ENCODE data around the gene ARF3.

Gene ARF3

GRCh38 chr12:48929551-48929950 lies 27.7 kb downstream of the ARF3 start:
- Histone ChIP-seq H3K36me3 (ENCODE audit: insufficient read depth) (0 out of 2 replicates have a peak, but pooled peaks cover 2% of the 10 kb centered on the region), H3K79me2 (ENCODE audit: insufficient read depth, low read depth) (no peaks in the 10 kb centered on the region), H3K9ac (no peak overlapping the region)

GRCh38 chr12:48927261-48927660 lies 30.0 kb downstream of the ARF3 start:
- no peaks in the 10 kb centered on the region for H3K27me3 ChIP-seq (ENCODE audit: insufficient read depth, low read depth)
- no peak overlapping the region for H3K4me3 ChIP-seq (IDR thresholded peaks at IDR 0.05; ENCODE audit: insufficient read depth, low read depth, low read length)
- H3K36me3 ChIP-seq (ENCODE audit: insufficient read depth) = no peaks in the 10 kb centered on the region
- no peak overlapping the region for H3K27ac ChIP-seq
- H4K20me1 ChIP-seq (ENCODE audit: insufficient read depth) = no peaks in the 10 kb centered on the region
- H3K9ac ChIP-seq = no peak overlapping the region
- no peak overlapping the region for H3K4me2 ChIP-seq
- H2AFZ ChIP-seq (ENCODE audit: low read depth) = no peak overlapping the region
- no peak for TF ChIP-seq CTCF (conservative IDR thresholded peaks at IDR 0.05; ENCODE audit: low read depth, low read length)
- H3K79me2 ChIP-seq (ENCODE audit: insufficient read depth, low read depth) = no peaks in the 10 kb centered on the region
- peaks cover 28% of the 10 kb centered on the region for H3K4me1 ChIP-seq (ENCODE audit: low read depth, poor library complexity, severe bottlenecking)

More at GRCh38 chr12:48929551-48929950, 27.7 kb downstream of the ARF3 start:
- no peaks in the 10 kb centered on the region for H4K20me1 ChIP-seq (ENCODE audit: insufficient read depth)
- no peak overlapping the region for H3K4me2 ChIP-seq
- H3K4me3 ChIP-seq (IDR thresholded peaks at IDR 0.05; ENCODE audit: insufficient read depth, low read depth, low read length) = no peak overlapping the region
- H3K27ac ChIP-seq = no peak overlapping the region
- H3K4me1 ChIP-seq (ENCODE audit: low read depth, poor library complexity, severe bottlenecking) = peaks cover 27% of the 10 kb centered on the region
- no peak for TF ChIP-seq CTCF (conservative IDR thresholded peaks at IDR 0.05; ENCODE audit: low read depth, low read length)
- H2AFZ ChIP-seq (ENCODE audit: low read depth) = no peak overlapping the region
- no peaks in the 10 kb centered on the region for H3K27me3 ChIP-seq (ENCODE audit: insufficient read depth, low read depth)

- no peak within 1 kb of the TSS for H3K4me3 ChIP-seq (IDR thresholded peaks at IDR 0.05; ENCODE audit: insufficient read depth, low read depth, low read length)
These were observed 31.8 kb downstream of the ARF3 start, which contains the start of gene FKBP11 for GRCh38 chr12:48925304-48926011. FKBP11 (minus strand) TSS chr12:48925492; CDS start chr12:48925428, 64 bp downstream.

GRCh38 chr12:48924617-48925303 lies 32.5 kb downstream of the ARF3 start:
- Histone ChIP-seq H3K27ac (peak overlapping the region; percentile 85), H4K20me1 (ENCODE audit: insufficient read depth) (no peaks in the 10 kb centered on the region), H3K4me3 (IDR thresholded peaks at IDR 0.05; ENCODE audit: insufficient read depth, low read depth, low read length) (no peak overlapping the region), H3K4me2 (peak overlapping the region; percentile 86), H3K9ac (peak overlapping the region; percentile 100), H3K79me2 (ENCODE audit: insufficient read depth, low read depth) (no peaks in the 10 kb centered on the region), H2AFZ (ENCODE audit: low read depth) (peak overlapping the region; percentile 79), H3K27me3 (ENCODE audit: insufficient read depth, low read depth) (no peaks in the 10 kb centered on the region), H3K4me1 (ENCODE audit: low read depth, poor library complexity, severe bottlenecking) (peaks cover 28% of the 10 kb centered on the region), H3K36me3 (ENCODE audit: insufficient read depth) (no peaks in the 10 kb centered on the region)
- peak; percentile 55 for TF ChIP-seq CTCF (conservative IDR thresholded peaks at IDR 0.05; ENCODE audit: low read depth, low read length)

More at GRCh38 chr12:48925304-48926011, 31.8 kb downstream of the ARF3 start, which contains the start of gene FKBP11:
- no peak for TF ChIP-seq CTCF (conservative IDR thresholded peaks at IDR 0.05; ENCODE audit: low read depth, low read length)
- H3K36me3 ChIP-seq (ENCODE audit: insufficient read depth) = no peaks in the 10 kb centered on the region
- H3K9ac ChIP-seq = peak within 1 kb of the TSS; percentile 100
- no peaks in the 10 kb centered on the region for H3K79me2 ChIP-seq (ENCODE audit: insufficient read depth, low read depth)
- H3K27ac ChIP-seq = peak within 1 kb of the TSS; percentile 85
- H2AFZ ChIP-seq (ENCODE audit: low read depth) = peak within 1 kb of the TSS; percentile 79
- no peaks in the 10 kb centered on the region for H4K20me1 ChIP-seq (ENCODE audit: insufficient read depth)
- peaks cover 28% of the 10 kb centered on the region for H3K4me1 ChIP-seq (ENCODE audit: low read depth, poor library complexity, severe bottlenecking)
- H3K27me3 ChIP-seq (ENCODE audit: insufficient read depth, low read depth) = no peaks in the 10 kb centered on the region
- H3K4me2 ChIP-seq = peak within 1 kb of the TSS; percentile 86

Measured in KMS-11 (cell line).